OCI-LY7 (cell line): ENCODE measurements around the gene CAPRIN1. TPM values are rescaled to one million over a fixed set of nuclear protein-coding genes. Genes with fewer than 3 reads are reported as not detected.

Source experiments
- BruUV-seq: library from RNA; stranded (reverse); fragments of 400-500 nt; replicated peaks from 2 replicates; lab custom pipeline; 2021; lab: Mats Ljungman, UMichigan
- CTCF ChIA-PET: fragments of 300-600 bp; sonication (Branson Sonifier 250); formaldehyde crosslinking; loops from one replicate; lab custom pipeline; 2022; ENCODE audit warnings: antibody characterized with exemption; ENCODE audit not compliant: unreplicated experiment; lab: Charles Lee
- POLR2A ChIA-PET: fragments of 300-600 bp; sonication (Branson Sonifier 250); formaldehyde crosslinking; loops from one replicate; lab custom pipeline; 2022; ENCODE audit warnings: antibody characterized with exemption; lab: Charles Lee
- DNase-seq: peaks from one replicate; pipeline ENCODE4 v3.0.0-alpha.2; 2015; ENCODE audit warnings: low spot score
- H2AFZ ChIP-seq: fragments of 200-600 bp; sonication (generic), shearing (Covaris generic); 2 replicates; pipeline ENCODE4 v1.6.1; 2014; ENCODE audit warnings: mild to moderate bottlenecking, antibody characterized with exemption, low read length, moderate library complexity
- H3K27ac ChIP-seq: fragments of 200-600 bp; sonication (generic); 2 replicates; pipeline ENCODE4 v1.5.1; 2014; ENCODE audit warnings: mixed run types, low read depth, mild to moderate bottlenecking, moderate library complexity, low read length, inconsistent platforms; ENCODE audit not compliant: poor library complexity, severe bottlenecking
- H3K36me3 ChIP-seq: fragments of 200-600 bp; sonication (generic); 2 replicates; pipeline ENCODE4 v1.6.1; 2014; ENCODE audit warnings: mild to moderate bottlenecking, antibody characterized with exemption, low read length, moderate library complexity, mixed read lengths; ENCODE audit not compliant: insufficient read depth
- H3K4me1 ChIP-seq: fragments of 200-600 bp; sonication (generic); 2 replicates; pipeline ENCODE4 v1.5.1; 2014; ENCODE audit warnings: mild to moderate bottlenecking, low read length; ENCODE audit not compliant: insufficient read depth, poor library complexity, severe bottlenecking
- H3K4me2 ChIP-seq: fragments of 200-600 bp; sonication (generic); 2 replicates; pipeline ENCODE4 v1.6.1; 2014; ENCODE audit warnings: mild to moderate bottlenecking, low read length
- H3K4me3 ChIP-seq: fragments of 200-600 bp; sonication (generic); 2 replicates; pipeline ENCODE4 v1.5.1; 2014; ENCODE audit warnings: mild to moderate bottlenecking, low read depth, low read length; ENCODE audit not compliant: poor library complexity, severe bottlenecking
- H3K79me2 ChIP-seq: fragments of 200-600 bp; sonication (generic); 2 replicates; pipeline ENCODE4 v1.6.1; 2016; ENCODE audit warnings: low read depth, mild to moderate bottlenecking, low read length, moderate library complexity, mixed read lengths; ENCODE audit not compliant: insufficient read depth
- H3K9me2 ChIP-seq: fragments of 200-600 bp; sonication (generic); 2 replicates; pipeline ENCODE4 v1.6.1; 2016; ENCODE audit warnings: mild to moderate bottlenecking, low read length, mixed read lengths; ENCODE audit not compliant: insufficient read depth
- H3K9me3 ChIP-seq: fragments of 200-600 bp; sonication (generic); 2 replicates; pipeline ENCODE4 v1.6.1; 2014; ENCODE audit warnings: mild to moderate bottlenecking, mixed run types, low read length, mixed read lengths
- H4K20me1 ChIP-seq: fragments of 200-600 bp; sonication (generic); 2 replicates; pipeline ENCODE4 v1.6.1; 2014; ENCODE audit warnings: mild to moderate bottlenecking, antibody characterized with exemption, low read length, moderate library complexity, mixed read lengths; ENCODE audit not compliant: insufficient read depth
- EZH2phosphoT487 ChIP-seq: fragments of 200-600 bp; sonication (generic); IDR thresholded peaks from 2 replicates; pipeline ENCODE4 v1.6.1; 2018; ENCODE audit warnings: low read depth, borderline replicate concordance, mild to moderate bottlenecking, mixed run types, antibody characterized with exemption, low read length, moderate library complexity, mixed read lengths
- intact Hi-C: fragments of 100-400 bp; cut with micrococcal nuclease; formaldehyde crosslinking; loops from one replicate; pipeline ENCODE4 v1.10.0; 2022; ENCODE audit not compliant: unreplicated experiment
- total RNA-seq, 2 experiments: library from RNA; depleted of rRNA in 1 of 2; stranded (reverse); fragments of >200 nt in 1 of 2; shearing (Covaris generic) in 1 of 2; gene quantifications; 2 replicates each; pipeline ENCODE4 v1.2.3, GENCODE V29; 2014 to 2022
- TF ChIP-seq, protein P1 (sequence below): fragments of 200-600 bp; sonication (generic); conservative IDR thresholded peaks from 2 replicates; pipeline ENCODE4 v1.5.1; 2014; ENCODE audit warnings: mild to moderate bottlenecking, antibody characterized with exemption, low read length, moderate library complexity, mixed read lengths

Gene CAPRIN1
- total RNA-seq, 2 experiments from 2014 or later: 259 to 286 TPM

GRCh38 chr11:34026432-34026831 lies 25.1 kb upstream of the CAPRIN1 start:
- DNase-seq: no peak
- Histone ChIP-seq H2AFZ (no peak overlapping the region), H3K4me1 (no peaks in the 10 kb centered on the region), H4K20me1 (no peaks in the 10 kb centered on the region), H3K36me3 (no peaks in the 10 kb centered on the region), H3K79me2 (no peaks in the 10 kb centered on the region), H3K4me3 (no peak overlapping the region), H3K4me2 (no peak overlapping the region), H3K27ac (no peak overlapping the region), H3K9me3 (no peaks in the 10 kb centered on the region), H3K9me2 (no peaks in the 10 kb centered on the region)
- intact Hi-C loops: no loop called here
- no peak for TF ChIP-seq EZH2phosphoT487
- TF ChIP-seq, protein P1, sequence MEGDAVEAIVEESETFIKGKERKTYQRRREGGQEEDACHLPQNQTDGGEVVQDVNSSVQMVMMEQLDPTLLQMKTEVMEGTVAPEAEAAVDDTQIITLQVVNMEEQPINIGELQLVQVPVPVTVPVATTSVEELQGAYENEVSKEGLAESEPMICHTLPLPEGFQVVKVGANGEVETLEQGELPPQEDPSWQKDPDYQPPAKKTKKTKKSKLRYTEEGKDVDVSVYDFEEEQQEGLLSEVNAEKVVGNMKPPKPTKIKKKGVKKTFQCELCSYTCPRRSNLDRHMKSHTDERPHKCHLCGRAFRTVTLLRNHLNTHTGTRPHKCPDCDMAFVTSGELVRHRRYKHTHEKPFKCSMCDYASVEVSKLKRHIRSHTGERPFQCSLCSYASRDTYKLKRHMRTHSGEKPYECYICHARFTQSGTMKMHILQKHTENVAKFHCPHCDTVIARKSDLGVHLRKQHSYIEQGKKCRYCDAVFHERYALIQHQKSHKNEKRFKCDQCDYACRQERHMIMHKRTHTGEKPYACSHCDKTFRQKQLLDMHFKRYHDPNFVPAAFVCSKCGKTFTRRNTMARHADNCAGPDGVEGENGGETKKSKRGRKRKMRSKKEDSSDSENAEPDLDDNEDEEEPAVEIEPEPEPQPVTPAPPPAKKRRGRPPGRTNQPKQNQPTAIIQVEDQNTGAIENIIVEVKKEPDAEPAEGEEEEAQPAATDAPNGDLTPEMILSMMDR: no peak
- no TSS peak for BruUV-seq
- CTCF ChIA-PET: no interaction called here
- POLR2A ChIA-PET: no interaction called here

- no TSS peak for BruUV-seq
- Histone ChIP-seq H3K79me2 (no peaks in the 10 kb centered on the region), H3K9me2 (no peaks in the 10 kb centered on the region), H3K36me3 (no peaks in the 10 kb centered on the region), H3K4me3 (no peak overlapping the region), H3K9me3 (no peaks in the 10 kb centered on the region), H3K27ac (no peak overlapping the region), H4K20me1 (no peaks in the 10 kb centered on the region), H3K4me1 (no peaks in the 10 kb centered on the region), H2AFZ (no peak overlapping the region), H3K4me2 (no peak overlapping the region)
- CTCF ChIA-PET: no interaction called here
- POLR2A ChIA-PET: interaction anchor here (0.5 to 1.1 kb wide), 3 partner anchors 9 to 150 kb away, joined by 3 to 4 read pairs (median 3); no protein-coding TSS in a partner anchor
- intact Hi-C loops: no loop called here
- no peak for DNase-seq
- TF ChIP-seq, protein P1: no peak
- TF ChIP-seq EZH2phosphoT487: no peak
Measured at GRCh38 chr11:34027516-34028408, 23.8 kb upstream of the CAPRIN1 start.

DNA sequence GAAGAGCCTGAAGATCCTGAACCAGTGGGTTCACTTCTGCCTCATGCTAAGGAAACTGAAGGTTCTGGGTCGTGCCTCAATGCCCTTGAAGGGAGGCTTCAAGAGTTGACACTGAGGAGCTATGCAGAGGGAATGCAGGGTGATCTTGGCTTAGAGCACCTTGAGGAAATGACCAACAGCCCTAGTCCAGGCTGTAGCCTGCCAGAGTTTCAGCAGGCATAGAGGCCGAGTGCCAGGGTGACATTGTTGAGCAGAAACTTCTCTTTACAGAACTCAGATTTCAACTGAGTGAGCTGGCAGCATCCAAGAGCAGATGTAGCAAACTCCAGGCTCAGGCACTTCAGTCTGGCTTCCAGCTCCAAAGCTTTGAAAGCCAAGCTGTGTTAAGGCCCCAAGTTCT lies 23.1 kb upstream of the CAPRIN1 start:
- TF ChIP-seq, protein P1: no peak
- no peak for TF ChIP-seq EZH2phosphoT487
- no peaks in the 10 kb centered on the region for H3K9me3 ChIP-seq
- H3K4me3 ChIP-seq: no peak overlapping the region
- H3K36me3 ChIP-seq: no peaks in the 10 kb centered on the region
- intact Hi-C loops: no loop called here
- no peak overlapping the region for H3K4me2 ChIP-seq
- DNase-seq: no peak
- POLR2A ChIA-PET: interaction anchor here (0.6 kb wide), 1 partner anchor 351 kb away, joined by 4 read pairs; no protein-coding TSS in a partner anchor
- no peaks in the 10 kb centered on the region for H3K4me1 ChIP-seq
- no peak overlapping the region for H2AFZ ChIP-seq
- H4K20me1 ChIP-seq: no peaks in the 10 kb centered on the region
- BruUV-seq: no TSS peak
- no peak overlapping the region for H3K27ac ChIP-seq
- CTCF ChIA-PET: no interaction called here
- no peaks in the 10 kb centered on the region for H3K79me2 ChIP-seq
- no peaks in the 10 kb centered on the region for H3K9me2 ChIP-seq
